ENCODE measurements around the gene ROBO2.

The ROBO2 gene

DNA sequence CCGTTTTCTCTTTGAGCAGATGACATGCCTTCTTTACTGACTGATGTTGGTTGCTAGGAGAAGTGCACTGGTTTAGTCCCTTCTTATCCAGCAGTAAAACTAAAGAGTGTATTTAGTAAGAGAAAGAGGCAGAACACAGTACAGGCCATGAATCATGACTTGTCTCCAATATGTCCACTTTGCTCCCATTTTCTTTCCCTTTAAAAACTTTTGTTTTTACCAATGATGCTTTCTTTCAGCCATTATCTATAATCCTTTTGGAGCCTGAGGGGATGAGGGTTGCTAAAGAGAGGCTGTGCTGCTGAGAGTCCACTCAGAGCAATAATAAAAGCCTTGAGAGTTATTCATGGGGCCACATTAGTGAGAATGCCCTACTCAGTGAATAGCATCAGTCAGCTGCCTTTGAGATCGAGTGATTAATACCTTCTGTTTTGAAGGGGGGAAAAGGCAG, 12.2 kb downstream of the ROBO2 start:
- DNase-seq (ENCODE audit: low read depth) = no peak

DNA sequence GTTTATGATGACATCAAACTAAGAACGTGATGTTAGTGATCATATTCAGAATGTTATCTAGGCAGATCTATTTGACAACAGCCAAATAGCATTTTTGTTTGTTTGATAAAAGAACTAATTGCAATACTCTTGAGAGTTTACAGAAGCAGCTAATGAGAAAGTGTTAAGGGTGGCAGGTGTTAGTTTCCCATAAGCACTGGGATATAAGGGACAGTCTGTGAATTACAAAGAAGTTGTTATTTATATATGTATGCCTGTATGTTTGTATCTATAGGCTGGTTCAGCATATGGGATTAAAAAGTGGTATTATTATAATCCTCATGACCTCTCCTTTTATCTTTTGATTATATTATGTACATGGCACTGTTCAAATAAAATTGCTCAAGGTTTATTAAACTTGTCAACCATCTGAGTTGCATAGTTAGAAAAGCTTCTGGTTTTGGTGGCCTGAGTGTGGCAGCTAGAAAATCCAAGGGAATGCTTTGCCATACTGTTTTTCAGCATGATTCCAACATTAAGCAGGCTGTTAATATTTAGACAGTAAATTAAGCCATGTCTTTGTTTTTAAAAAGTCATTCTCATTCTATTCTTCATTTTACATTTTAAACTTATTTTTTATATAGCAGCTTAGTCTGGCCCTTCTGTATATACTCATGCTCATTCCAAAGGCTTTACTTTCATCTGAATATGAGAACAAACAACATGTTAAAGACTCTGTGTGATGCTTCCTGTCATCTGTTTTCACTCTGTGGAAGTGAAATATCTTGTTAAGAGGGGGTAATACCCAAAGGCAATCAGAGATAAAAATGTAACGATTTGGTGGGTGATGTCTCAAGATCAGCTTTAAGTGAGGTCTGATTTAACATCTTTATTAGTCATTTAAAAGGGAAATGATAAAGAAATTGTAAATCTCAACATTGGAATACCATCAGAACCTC, 13.1 kb downstream of the ROBO2 start:
- DNase-seq (ENCODE audit: low read depth) = no peak

DNA sequence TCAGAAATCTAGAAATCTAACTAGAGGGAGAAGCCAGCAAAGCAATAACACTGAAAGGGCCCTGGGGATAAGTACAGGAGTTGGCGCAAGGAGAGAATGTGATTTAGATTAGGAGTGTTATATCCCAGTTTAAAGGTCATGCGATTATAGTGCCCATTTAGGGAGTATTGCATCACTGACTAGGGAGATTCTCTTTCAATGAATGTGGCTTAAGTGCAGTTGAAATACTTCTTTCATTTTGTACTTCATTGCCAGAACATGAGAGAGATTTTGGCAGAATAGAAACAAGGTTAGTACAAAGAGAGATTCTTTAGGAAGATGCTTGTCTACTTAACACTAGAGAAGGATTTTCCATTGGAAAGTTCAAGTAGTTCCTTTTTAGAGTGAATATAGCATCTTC, 13.9 kb downstream of the ROBO2 start:
- DNase-seq (ENCODE audit: low read depth) = no peak

DNA sequence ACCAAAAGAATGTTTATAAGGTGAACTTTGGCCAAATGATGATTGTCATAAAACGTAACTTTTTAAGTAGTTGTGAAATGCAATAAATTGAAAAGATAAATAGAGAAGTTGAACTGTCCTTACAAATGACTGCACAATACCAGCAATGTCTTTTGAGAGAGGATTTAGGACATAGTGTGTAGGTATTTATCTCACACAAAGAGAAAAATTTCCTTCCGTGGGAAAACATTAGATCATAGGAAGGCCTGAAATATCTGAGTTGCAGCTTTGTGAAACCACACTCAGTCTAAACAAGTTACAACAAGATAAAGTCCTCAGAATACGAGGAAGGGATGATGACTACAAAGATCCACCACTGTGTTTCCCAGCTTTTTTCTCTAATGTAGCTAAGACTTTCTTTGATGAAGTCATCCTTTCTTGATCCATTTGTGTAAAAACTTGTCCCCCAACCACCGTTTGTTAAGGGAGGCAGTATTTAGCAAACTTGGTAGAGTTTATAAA, 16.0 kb downstream of the ROBO2 start:
- peak; percentile 20 for DNase-seq (ENCODE audit: low read depth)

DNA sequence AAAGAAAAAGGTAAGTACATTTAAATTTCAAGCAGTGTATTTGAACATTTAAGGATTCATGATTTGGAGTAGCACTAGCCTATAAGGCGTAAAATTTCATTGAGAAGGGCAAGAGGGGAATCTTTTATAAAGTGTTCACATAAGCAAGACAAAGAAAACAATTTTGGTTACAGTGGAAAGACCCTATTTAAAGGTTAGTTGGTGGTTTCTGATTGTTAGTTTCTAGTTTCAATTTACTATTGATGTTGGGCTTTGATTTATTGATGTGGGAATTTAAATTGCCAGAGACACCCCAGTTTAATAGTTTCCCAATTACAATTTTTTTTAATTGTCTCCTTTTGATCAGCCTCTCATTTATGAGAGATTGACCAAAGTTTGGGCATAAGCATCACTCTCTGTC, 19.5 kb downstream of the ROBO2 start:
- no peak for DNase-seq (ENCODE audit: low read depth)

DNA sequence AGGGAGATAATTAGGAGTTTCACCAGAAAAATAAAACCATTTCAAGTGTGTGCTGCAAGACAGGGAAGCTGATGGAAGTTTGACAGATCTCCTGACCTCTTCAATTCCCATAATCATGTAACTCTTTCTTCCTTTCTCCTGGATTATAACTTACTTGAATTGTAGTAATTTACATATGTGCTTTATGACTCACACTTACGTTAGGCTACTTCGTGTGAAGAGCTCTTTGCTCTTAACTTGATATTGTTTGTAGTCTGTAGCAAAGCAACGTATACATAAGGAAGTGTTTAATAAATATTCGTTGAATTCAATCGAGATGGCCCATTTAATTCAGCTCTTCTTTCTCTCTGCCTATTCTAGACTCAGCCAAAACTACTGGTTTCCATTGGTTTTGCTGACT, 23.5 kb downstream of the ROBO2 start:
- DNase-seq (ENCODE audit: low read depth) = no peak

DNA sequence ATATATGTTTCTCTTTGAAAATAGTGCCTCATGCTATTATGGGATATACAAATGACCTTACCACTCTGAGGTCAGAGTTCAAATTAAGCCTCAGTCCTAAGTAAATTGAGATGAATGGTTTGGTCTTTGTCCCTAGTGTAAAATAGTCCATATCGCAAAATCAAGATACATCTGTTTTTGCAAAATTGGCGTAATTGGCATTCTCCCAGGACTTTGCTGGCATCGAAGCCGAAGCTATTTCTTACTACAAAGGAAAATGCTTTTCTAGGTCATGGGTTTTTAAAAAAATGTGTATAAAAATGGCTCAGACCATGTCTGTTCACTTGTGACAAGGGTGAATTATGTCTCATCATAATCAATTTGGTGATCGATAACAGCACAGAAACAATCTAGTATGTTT, 25.9 kb downstream of the ROBO2 start:
- DNase-seq (ENCODE audit: low read depth) = no peak

DNA sequence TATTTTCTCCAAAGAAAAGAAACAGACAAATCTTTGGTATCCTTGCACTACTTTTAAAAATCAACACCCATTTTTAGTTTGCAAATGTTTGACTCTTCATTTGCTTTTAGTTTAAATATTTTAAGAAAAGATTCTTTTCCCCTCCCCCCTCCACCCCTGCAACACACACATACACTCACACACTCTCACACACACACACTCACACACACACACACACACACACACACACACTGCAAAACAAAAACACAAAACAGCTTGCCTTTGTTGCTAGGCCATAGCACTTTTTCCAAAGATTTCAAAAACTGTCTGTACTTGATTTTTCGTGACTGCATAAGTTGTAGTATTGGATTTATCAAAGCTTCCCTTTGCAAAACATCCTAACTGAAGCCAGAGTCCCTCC, 26.9 kb downstream of the ROBO2 start:
- DNase-seq (ENCODE audit: low read depth) = no peak

DNA sequence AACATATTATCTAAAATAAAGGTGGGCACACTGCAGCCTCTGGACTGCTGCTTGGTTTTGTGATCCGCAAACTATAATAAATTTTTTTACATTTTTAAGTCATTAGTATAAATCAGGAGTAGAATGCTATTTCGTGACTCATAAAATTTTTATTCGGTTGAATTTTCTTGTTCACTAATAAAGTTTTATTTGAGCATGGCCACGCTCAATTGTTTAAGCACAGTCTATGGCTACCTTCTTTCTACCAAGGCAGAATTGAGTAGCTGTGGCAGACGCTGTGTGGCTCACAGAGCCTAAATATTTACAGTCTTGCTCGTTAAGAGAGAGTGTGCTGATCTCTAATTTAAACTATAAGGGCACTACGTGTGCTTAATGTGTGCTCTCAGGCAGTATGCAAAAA, 28.9 kb downstream of the ROBO2 start:
- no peak for DNase-seq (ENCODE audit: low read depth)

DNA sequence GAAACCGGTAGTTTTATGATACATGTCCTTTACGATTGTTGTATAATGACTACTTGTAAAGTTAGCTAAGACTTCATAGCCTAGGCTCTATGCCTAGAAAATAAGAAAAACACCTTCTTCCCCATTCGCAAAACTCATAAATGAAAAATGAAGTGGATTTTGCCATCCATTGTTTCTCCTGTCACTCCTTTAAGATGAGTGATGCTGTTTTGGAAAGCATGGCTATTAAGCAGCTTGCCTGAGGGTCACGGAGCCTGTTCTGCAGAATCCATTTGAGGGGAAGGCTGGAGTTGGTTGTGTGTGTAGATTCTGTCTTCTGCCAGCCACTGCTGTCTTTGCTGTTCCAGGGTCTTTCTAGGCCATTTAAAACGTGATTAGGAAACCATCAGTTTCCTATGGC, 31.5 kb downstream of the ROBO2 start:
- DNase-seq (ENCODE audit: low read depth) = no peak

DNA sequence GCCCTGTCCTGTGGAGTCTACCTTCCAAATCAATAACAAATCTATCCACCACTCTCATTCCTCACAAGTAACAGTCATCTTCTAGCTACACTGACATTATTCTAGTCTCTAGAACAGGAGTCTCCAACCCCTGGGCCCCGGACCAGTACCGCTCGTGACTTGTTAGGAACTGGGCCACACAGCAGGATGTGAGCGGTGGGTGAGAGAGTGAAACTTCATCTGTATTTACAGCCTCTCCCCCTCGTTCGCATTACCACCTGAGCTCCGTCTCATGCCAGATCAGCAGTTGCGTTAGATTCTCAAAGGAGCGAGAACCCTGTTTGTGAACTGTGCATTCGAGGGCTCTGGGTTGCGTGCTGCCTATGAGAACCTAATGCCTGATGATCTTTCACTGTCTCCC, 31.9 kb downstream of the ROBO2 start:
- DNase-seq (ENCODE audit: low read depth) = no peak

DNA sequence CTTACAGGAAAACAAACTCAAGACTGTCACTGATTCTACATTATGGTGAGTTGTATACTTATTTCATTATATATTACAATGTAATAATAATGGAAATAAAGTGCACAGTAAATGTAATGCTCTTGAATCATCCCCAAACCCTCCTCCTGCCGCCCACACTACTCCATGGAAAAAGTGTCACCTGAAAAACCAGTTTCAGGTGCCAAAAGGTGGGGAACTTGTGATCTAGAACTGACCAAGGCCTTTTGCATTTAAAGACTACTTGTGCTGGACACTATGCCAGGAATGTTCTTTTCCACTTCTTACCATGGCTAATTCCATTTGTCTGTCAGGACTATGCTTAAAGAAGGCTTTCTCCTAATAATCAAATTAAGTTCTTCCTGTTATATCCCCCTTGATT, 32.3 kb downstream of the ROBO2 start:
- DNase-seq (ENCODE audit: low read depth) = no peak

DNA sequence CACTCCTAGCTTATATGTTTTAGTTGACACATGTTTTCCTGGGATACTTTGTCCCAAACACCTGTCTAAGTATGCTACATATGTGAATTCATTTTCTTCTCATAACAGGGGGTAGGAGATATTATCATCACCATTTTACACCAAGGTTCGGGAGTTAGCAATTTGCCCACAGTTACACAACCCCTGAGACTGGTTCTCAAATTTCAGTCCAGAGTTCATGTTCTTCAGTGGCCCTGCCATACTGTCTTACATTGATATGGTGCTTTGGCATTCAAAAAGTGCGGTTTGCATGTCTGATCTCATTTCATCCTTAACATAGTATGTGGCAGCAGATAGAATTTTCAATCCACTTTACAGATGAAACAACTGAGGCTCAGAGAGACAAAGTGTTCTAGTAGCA, 38.4 kb downstream of the ROBO2 start:
- no peak for DNase-seq (ENCODE audit: low read depth)

DNA sequence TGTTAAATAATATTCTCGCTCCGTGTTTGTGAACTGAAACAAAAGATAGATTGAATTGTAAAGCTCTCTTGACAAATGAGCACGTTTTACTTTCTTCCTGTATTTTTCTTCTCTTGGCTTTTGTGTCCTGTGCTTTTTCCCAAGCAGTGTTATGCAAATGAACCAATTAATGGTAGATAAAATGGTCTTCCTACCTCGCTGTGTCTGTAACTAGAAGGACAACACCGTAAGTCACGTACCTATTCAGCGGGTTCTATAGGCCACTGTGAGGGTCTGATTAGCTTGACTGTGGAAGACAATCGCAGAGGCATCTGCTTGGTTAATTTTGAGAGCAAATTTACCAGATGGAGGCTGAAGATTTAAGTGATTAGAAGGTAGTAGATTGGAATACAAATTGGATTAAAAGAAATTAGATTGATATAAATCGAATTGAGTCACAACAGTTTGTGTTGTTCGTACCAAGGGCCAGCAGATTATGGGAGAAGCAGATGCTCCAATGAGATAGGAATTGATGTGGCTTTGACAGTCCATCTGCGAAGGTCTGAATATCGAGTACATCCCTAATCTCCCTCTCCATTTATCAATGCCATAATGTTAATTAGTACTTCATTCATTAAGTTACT, 40.2 kb downstream of the ROBO2 start:
- DNase-seq (ENCODE audit: low read depth) = no peak

DNA sequence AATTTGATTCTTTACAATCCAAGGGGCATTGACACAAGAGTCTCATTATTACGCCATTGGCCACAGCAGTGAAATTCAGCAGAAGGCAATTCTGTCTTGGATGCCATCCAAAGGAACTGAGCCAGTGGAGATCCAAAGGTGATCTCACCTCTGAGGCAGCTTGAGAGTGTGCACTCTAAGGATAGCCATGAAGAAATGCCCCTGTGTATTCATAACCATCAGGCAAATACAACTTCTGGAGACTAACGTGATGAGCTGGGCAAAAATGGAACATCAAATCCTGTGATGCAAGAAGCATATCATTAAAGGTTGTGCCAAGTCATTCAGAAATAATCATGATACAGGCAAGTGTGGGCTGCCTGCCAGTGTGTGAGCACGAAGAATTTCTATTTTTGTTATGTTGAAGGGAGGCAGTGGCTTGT, 41.4 kb downstream of the ROBO2 start:
- DNase-seq (ENCODE audit: low read depth) = peak; percentile 68

DNA sequence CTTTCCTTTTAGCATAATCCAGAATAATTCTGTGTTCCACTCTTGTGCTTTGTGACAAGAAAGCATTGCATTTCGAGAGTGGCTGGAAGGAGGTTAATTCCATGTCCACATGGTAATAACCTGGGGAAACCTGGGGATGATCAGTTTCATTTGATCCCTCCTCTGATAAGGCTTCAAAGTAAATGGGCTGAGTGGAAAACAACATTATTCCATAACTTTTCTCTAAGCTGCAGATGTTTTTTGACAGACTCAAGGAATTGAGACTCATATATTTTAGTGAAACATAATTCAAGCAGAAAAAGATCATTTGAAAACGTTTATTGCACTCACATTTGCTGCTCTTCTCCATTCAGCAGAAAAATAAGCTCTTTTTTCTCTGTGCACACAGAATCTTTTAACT, 44.6 kb downstream of the ROBO2 start:
- no peak for DNase-seq (ENCODE audit: low read depth)

DNA sequence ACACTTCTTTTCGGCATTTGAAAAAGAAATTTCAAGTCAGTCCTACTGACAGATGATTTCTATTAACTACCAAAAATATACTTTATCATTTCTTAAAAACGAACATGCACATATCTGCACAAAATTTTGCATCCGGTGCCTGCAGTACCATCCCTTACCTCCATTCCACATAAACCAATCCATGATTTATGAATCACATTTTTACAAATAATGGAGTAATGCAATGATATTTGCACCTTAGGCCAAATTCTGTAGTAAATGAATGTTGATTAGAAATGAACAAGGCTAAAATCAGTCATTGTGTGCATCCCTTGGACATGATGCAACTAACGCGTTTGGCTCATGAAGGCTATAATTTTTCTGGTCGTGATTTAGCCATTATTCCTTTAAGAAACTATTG, 46.5 kb downstream of the ROBO2 start:
- DNase-seq (ENCODE audit: low read depth) = no peak

DNA sequence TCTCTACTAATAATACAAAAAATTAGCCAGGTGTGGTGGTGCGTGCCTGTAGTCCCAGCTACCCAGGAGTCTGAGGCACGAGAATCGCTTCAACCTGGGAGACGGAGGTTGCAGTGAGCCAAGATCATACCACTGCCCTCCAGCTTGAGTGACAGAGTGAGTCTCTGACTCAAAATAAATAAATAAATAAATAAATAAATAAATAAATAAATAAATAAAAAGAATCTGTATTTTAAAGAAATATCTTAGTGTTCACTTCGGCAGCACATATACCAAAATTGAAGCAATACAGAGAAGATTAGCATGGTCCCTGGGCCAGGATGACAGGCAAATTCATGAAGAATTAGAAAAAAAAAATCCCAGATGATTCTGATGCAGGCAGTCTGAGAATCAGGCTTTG, 51.9 kb downstream of the ROBO2 start:
- DNase-seq (ENCODE audit: low read depth) = no peak

DNA sequence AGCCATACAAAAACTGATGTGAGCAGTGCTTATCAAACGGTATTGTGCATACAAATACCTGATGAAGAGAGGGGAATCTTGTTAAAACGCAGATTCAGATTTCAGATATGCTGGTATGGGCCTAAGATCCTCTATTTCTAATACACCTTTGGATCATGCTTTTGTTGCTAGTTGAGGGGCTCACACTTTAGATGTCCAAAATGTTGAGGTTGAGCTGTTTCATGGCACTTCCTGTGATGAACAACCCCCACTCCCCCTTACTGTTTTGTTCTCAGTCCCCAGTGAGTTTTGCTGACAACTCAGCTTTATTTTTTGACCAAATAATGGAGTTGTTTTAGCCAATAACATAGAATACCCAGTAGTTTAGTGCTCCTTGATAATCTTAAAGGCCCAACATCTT, 53.2 kb downstream of the ROBO2 start:
- DNase-seq (ENCODE audit: low read depth) = no peak

DNA sequence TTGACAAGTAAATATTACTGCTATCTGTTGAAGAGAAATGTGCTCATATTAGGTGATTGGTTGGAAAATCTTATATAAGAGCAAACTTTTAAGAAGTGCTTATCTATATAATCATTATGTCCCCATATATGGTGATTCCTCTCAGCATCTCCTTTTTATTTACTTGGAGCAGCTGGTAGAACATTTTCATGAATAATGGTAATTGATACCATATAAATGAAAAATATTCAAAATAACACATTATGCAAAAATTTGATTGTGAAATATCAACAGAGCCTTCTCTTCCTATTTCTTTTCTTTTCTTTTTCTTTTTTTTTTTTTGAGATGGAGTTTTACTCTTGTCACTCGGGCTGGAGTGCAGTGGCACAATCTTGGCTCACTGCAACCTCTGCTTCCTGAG, 56.2 kb downstream of the ROBO2 start:
- no peak for DNase-seq (ENCODE audit: low read depth)

DNA sequence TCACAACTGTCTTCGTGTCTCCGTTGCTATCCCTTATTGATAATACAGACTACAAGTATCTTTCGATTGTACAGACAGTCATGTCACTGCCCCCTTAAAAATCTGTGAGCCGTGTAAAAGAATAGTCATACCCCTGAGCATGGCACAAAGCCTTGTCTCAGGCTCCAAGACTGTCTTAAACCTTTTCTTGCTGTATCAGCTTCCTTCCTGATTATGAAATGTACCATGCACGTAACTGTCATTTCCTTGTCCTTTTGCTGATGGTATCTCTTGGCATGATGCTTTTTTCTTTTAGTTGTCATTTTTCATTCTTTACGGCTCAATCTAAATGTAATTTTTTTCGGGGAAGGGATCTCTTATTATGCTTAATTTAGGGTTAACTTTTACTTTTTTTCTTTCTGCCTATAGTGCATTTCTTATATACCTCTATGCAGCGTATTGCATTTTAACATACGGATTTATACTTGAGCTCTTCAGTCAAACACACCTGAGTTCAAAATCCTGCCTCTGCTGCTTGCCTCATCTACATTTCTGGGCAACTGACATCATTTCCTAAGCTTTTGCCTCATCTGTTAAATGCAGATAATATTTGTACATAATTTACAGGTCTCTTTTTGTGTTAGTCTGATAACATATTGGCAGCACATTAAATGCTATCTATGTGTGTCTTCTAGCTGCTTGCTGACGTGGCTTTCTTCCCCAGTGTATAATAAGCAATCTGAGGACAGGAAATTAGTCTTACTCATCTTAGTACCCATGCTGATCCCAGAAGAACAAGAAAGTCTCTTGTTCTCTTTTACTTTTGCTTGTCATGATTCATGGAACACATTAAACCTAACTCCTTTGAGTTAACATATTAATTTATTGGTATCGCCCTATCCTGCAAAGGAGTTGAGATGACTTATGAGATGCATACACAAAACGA, 57.3 kb downstream of the ROBO2 start:
- DNase-seq (ENCODE audit: low read depth) = no peak
